Measurements from ENCODE around the gene NDUFAF4.
A peak's percentile ranks its signal among the peaks of the same experiment; 100 is the strongest.

Gene NDUFAF4

DNA sequence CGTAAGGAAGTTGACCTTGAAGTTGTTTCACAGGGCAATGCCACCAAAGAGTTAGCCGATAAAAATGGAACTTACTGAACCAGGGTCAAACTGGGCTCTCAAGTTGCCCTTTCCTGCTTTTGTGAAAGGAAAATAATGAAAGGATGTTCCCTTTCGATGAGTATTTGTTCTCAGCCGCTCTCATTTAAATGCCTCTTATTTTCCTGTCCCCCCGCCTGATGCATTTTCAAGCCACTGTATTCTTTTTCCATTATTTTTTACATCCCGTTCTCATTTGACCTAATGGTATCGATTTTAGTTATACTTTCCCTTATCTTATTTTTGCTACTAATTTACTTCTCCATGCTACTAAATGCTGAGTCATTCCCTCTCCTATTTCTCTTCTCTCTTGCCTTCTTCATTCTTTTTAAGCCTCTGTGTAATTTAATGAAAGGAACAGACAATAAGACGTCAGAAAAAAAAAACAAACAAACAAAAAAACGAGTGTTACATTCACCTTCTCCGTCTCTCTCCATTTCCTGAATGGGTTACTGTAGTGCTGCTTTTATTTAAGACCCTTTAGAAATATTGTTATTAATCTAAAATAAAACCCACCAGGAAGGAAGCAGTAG lies 655 bp upstream of the NDUFAF4 start:
- DNase-seq: peak; percentile 39

- no peak for DNase-seq
Observed at GRCh38 chr6:96889146-96889545, 8.5 kb downstream of the NDUFAF4 start.

DNA sequence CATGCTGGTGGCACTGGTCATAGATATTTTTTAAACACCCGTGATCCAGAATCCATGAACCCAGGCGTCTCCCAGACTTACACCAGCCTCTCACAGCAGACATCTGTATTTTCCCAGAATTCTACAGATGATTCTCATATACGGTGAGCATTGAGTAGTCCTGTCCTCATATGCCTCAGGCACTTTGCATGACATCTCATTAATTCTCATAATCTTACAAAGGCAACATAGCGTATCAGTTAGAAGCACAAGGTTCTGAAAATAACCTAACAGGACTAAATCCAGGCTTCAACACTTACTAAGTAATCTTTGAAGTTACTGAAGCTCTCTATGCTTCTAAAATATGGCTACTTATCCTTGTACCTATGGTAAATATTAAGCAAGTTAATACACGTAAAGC lies 8.9 kb downstream of the NDUFAF4 start:
- no peak for DNase-seq

- DNase-seq: no peak
Observed at GRCh38 chr6:96886519-96886918, 11.2 kb downstream of the NDUFAF4 start.

- DNase-seq: peak; percentile 97
Observed at GRCh38 chr6:96885187-96885631, 12.5 kb downstream of the NDUFAF4 start.

DNA sequence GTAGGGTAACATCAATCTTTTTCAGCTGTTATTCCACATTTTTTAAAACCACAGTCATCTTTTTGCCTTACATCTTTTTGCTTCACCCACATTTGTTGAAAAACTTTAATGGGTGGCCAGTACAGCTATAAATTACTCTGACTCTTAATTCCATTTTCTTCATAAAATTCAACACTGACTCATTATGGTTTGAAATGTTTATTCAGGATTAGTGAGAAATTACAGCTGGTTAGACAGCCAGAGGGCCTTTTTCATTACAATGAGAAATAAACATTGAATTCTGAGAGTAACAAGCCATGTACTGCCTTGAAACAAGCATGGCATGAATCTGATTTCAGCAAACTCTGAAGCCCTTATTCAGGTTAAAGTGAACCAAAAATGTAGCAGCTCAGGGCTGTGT lies 19.5 kb downstream of the NDUFAF4 start:
- DNase-seq: no peak

DNA sequence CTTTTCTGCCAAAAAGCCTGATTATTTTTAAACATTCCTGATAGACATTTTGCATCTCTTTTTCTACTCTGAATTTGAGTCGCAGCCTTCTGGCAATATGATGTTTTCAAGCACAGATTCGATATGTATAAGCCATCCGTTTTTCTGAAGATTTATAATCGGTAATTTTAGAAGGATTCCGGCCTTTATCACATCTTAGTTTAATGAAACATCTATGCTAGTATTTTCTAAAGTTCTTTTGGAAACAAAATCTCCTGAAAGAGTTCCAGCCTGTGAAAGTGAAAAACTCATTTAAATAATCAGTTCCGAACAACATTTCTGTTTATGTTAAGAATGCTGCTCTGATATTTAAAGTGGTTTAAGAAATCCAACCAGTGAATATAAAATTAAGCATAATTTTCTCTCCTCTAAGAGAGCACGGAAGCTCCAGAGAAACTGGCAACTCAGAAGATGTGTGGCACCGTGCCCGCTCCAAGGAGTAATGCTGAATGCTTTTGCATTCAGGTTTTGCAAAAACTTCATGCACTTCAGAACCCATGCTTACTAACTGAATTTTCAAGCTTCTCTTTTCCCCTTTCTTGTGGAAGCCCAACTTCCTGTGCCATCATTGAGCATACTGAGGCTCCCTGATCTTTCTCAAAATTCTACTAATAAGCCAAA lies 20.7 kb downstream of the NDUFAF4 start:
- no peak for DNase-seq

DNA sequence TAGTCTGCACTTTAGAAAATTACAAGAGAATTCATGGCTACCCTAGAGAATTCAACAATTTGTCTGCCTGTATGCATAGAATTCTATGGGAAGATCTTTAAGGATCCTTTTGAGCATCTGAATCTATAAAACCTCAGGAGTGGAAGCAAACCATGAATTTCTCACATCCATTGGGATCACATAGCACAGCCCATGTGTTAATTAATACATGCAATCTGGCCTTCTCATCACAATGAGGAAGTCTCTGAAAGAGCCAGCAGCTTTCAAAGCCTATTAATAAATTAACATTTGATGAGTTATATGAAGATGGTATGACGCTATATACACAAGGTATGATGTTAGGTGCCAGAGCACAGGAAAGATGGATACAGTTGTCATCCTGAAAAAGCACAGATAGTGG lies 24.7 kb downstream of the NDUFAF4 start:
- DNase-seq: peak; percentile 47

DNA sequence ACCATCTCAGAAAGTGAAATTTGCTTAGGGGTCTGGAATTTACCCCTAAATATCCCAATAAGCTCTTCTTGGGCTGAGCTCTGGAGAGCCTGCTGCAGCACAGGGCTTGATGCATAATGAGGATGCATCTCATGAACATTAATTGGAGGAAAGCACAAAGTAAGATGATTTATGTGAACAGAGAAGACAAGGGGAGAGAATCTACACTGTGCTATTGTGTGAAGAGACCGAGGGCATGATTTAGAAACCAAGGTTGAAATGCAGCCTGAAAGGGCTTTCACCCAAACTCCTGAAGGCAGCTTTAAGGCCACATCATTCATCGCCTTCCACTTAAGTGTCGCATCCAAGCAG lies 32.7 kb downstream of the NDUFAF4 start:
- no peak for DNase-seq

DNA sequence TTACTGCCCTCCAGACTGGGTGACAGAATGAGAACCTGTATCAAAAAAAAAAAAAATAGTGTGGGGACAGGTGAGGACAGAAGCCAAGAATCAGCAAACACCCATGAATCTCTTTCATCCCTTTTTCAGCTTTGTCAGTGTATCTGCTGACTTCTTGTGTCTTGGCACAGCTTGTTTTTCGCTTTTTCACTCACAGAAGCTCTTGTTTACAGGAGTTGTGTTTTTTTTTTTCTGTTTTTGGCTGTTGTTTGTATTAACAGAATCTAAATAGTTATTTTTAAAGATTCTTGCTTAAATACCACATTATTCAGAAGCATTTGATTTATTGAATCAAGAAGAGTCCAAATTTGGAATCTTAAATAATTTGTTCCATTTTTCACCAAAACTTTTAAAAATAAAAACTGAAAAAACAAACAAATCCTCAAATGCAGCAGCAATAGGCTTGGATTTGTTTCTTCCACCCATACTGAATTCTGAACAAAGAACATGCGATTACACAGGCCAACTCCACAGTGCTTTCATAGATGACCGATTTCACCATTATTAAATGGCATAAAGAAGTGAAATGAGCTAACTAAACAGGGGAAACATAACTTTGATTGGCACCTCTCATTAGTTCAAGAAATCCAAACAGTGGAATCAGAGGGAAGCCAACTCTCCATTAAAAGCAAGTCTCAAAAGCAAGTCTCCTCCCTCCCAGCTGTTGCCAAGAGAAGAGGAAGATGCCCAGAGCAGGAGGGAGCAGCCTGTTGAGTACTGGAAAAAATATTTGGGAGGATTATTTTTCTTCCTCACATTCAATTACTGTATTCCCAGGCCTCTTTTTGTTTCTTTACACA lies 33.3 kb downstream of the NDUFAF4 start:
- DNase-seq: peak; percentile 90

- peak; percentile 82 for DNase-seq
Observed at GRCh38 chr6:96862560-96862959, 35.1 kb downstream of the NDUFAF4 start.

DNA sequence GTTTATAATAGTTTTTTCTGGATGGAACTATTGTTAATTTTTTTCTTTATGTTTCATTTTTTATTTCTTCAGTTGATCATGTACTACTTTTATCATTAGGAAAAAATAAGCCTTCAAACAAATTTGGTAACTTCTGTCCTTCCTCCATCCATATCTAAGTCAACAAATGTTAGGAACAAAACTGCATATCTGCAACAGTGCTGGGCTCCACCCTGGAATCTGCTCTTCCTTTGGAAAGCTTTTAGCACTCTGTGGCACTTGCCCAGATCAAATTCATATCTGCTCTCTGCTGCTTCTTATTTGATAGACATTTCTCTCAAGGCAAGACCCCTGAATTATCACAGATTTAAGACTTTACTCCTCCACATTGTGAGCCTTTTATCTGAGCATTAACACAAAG lies 36.1 kb downstream of the NDUFAF4 start:
- no peak for DNase-seq

- DNase-seq: no peak
Observed at GRCh38 chr6:96856856-96857255, 40.8 kb downstream of the NDUFAF4 start.

GRCh38 chr6:96853083-96853482 lies 44.6 kb downstream of the NDUFAF4 start:
- no peak for DNase-seq

GRCh38 chr6:96852605-96853004 lies 45.1 kb downstream of the NDUFAF4 start:
- no peak for DNase-seq

- no peak for DNase-seq
Observed at GRCh38 chr6:96851858-96852257, 45.8 kb downstream of the NDUFAF4 start.

GRCh38 chr6:96849615-96850014 lies 48.1 kb downstream of the NDUFAF4 start:
- no peak for DNase-seq

GRCh38 chr6:96844530-96844929 lies 53.2 kb downstream of the NDUFAF4 start:
- no peak for DNase-seq

DNA sequence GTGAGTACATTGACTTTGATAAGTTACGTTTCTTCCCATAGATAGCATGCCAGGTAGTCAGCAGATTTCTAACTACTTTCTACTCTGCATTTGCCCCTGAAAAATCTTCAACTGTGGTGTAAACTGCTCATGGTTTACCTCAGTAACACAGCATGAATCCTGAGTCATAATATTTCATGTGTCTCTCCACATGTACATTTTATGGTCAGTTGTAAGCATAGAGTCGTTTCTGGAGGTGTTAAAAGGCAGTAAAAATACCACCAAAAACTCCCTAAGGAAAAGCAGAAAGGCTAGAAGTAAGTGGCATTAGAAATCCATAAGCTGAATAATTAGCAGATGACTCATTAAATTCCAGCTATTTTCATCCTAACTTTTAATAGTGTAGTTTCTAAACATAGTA lies 56.3 kb downstream of the NDUFAF4 start:
- no peak for DNase-seq
